Thyroid gland (tissue), 4 donors: ENCODE results near the gene PPM1F.
"Not testable (repeated sequence)": the region's sequence is repeated elsewhere in the genome, so short reads cannot be mapped to it uniquely, and the experiment has no call there.

Source experiments
- CTCF ChIP-seq, 6 experiments: fragments of 200-600 bp in 3 of 6; fragments of 450-650 bp in 3 of 6; sonication (generic) in 3 of 6; IDR thresholded peaks; one replicate each; pipeline ENCODE4 v1.5.1; 2016 to 2019; ENCODE audit warnings: antibody characterized with exemption in 6 of 6, mild to moderate bottlenecking in 2 of 6, inconsistent platforms in 1 of 6, moderate library complexity in 1 of 6
- POLR2A ChIP-seq, 2 donors: fragments of 450-650 bp; IDR thresholded peaks; one replicate each; pipeline ENCODE4 v1.6.1; 2017; ENCODE audit warnings: antibody characterized with exemption in 2 of 2, mild to moderate bottlenecking in 2 of 2, moderate library complexity in 1 of 2

- not testable (repeated sequence) for TF ChIP-seq CTCF, POLR2A (IDR thresholded peaks at IDR 0.05)
Observed at GRCh38 chr22:21896275-21896674, 56.4 kb downstream of the PPM1F start.
